GM20000 (cell line): Measurements from ENCODE around the gene RGS5.

Experiments used
- DNase-seq: peaks from one replicate; pipeline ENCODE4 v3.0.0; 2012; ENCODE audit warnings: low spot score
- TF ChIP-seq, protein P1 (sequence below): IDR thresholded peaks from 2 replicates; pipeline ENCODE4 v1.5.1; 2012; ENCODE audit warnings: mild to moderate bottlenecking, control low read depth; ENCODE audit errors: extremely low read depth, missing control alignments

RGS5 gene

DNA sequence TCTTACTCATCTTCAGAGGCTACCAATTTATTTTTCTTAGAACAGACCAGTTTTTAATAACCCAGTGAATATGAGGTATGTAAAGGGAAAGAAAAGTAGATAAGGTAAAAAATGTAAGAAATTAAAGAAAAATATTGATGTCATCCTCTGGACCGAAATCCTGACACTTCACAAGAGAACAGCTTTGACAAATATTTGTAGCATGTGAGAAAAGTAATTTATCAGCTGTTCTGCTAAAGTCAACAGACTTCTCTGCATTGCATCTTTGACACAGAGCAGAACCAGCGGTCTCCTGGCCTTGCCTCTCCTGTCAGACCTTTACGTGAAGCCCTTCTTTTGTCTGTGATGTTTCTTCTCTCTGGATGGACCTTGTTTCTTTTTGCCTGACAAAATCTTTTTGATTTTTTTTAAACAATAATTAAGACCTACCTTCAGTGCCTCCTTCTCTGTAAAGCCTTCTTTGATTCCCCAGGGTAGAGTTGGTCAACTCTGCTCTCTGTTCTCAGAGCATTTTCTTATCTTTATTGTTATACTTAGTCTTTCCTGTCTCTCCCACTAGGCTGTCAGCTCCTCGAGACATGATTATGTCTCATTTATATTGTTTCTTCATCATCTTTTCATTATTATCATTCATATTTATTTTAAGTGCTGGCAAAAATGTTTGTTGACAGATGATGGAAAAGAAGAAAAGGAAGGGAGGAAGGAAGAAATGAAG lies 98.2 kb downstream of the RGS5 start:
- no peak for DNase-seq
- TF ChIP-seq, protein P1, sequence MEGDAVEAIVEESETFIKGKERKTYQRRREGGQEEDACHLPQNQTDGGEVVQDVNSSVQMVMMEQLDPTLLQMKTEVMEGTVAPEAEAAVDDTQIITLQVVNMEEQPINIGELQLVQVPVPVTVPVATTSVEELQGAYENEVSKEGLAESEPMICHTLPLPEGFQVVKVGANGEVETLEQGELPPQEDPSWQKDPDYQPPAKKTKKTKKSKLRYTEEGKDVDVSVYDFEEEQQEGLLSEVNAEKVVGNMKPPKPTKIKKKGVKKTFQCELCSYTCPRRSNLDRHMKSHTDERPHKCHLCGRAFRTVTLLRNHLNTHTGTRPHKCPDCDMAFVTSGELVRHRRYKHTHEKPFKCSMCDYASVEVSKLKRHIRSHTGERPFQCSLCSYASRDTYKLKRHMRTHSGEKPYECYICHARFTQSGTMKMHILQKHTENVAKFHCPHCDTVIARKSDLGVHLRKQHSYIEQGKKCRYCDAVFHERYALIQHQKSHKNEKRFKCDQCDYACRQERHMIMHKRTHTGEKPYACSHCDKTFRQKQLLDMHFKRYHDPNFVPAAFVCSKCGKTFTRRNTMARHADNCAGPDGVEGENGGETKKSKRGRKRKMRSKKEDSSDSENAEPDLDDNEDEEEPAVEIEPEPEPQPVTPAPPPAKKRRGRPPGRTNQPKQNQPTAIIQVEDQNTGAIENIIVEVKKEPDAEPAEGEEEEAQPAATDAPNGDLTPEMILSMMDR = no peak

DNA sequence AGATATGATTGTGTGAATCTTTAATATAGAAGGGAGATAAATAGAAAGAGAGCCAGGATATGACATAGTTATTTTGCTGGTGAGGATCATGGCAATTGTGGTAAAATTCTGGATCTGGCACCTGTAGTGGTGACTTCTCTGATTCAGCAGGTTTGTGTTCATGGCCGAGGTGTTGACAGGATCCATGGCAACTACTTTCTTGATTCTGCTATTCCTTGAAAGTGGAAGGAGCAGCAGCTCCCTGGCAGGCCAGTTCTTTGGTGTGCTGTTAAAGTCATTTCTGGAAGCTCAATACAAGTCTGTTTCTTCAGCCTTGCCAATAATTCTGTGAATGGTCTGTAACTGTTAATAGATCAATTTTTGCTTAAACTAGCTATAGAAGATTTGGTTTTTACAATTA lies 100.1 kb downstream of the RGS5 start:
- TF ChIP-seq, protein P1 = no peak

DNA sequence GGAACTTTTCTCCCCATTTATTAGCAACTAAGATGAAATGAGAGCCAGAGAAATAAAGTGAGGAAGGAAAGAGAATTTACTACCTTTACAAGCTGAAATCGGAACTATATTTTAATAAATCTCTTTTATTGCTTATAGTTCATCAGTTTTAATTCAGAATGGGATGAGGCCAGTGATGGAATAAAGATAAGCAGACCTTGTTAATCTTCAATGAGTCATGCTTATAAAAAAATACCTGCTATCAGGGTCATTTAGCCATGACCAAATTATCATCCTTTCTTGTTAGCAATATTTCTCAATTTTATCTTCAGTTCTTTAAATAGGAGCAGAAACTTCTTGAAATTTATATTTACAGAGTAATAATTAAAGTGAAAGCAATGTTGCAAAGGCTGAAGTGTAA lies 107.5 kb downstream of the RGS5 start:
- TF ChIP-seq, protein P1 = no peak

More for the DNA sequence above, 100.1 kb downstream of the RGS5 start:
- no peak for DNase-seq

DNA sequence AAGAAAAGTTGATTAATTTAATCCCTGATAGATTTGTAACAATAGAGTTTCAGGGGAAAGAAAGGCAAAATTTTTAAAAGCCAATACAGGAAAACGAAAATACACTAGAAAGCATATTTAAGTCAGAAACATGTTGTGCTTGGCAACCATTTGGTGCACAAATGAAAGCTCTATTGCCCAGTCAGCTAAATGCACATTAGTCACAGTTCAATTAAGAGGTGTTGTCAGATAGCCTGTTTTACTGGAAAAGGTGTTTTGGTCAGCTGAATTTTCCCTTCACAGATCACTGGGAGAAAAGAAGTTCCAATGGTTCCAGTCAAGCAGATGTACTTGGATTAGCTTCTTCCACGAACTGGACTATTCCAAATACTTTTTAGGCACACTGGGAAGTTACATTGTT lies 108.1 kb downstream of the RGS5 start:
- TF ChIP-seq, protein P1 = no peak
- DNase-seq = no peak

More for the DNA sequence above, 107.5 kb downstream of the RGS5 start:
- no peak for DNase-seq

DNA sequence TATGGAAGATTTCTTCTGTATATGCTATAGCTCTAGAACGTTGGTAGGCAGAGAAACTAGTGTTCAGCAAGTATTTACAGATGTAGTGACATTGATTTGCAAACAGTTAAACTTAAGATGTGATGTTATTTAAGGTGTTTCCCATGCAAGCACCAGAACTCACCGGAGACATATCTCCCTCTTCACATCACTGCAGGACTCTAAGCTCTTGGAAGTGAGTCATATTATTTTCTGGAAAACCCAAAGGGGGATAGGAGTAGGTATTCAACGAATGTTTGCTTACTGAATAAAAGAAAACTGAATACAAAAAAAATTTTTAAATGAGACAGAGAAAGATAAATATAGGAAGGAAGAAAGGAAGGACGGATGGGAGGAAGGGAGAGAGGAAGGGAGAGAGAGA lies 108.5 kb downstream of the RGS5 start:
- TF ChIP-seq, protein P1 = no peak
- DNase-seq = no peak

DNA sequence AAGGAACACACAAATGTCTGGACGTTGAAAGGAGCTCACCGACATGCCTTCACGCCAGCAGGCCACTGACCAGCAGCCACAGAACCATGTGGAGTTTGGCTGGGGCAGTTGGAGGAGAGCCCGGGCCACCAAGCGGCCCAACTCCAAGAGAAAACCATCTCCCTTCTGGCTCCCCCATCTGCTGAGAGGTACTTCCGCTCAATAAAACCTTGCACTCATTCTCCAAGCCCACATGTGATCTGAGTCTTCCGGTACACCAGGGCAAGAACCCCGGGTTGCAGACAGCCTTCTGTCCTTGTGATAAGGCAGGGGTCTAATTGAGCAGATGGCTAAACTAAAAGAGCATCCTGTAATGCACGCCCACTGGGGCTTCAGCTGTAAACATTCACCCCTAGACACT lies 109.1 kb downstream of the RGS5 start:
- TF ChIP-seq, protein P1 = no peak
- no peak for DNase-seq

DNA sequence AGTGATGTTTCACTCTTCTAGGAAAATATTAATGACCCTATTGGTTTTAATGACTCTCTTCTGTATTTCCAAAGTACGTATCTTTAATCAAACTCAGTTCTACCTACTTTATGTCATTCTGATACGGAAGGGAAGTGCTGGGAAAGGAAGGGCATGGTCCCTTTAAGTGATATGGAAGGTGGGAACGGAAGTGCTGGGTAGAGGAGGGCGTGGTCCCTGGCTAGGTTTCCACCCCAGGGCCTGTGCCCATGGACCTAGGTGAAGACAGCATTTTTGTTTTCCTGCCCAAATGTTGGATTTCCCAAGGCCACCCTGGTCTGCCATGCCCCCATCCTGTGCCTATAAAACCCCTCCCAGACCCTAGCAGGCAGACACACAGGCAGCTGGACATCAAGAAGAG lies 109.5 kb downstream of the RGS5 start:
- TF ChIP-seq, protein P1 = no peak
- DNase-seq = no peak
